IPS-20b (cell line): ENCODE results near the gene CMTM4.
"Not testable (repeated sequence)": the region's sequence is repeated elsewhere in the genome, so short reads cannot be mapped to it uniquely, and the experiment has no call there.

Source experiments
- H3K27ac ChIP-seq: one replicate; pipeline ENCODE4 v1.5.1; 2013; ENCODE audit warnings: low read length
- H3K27me3 ChIP-seq: 2 replicates; pipeline ENCODE4 v1.6.1; 2013; ENCODE audit warnings: mild to moderate bottlenecking, low read length, inconsistent platforms; ENCODE audit not compliant: insufficient read depth
- H3K36me3 ChIP-seq: 2 replicates; pipeline ENCODE4 v1.6.1; 2013; ENCODE audit warnings: low read depth, mild to moderate bottlenecking, inconsistent platforms, low read length, moderate library complexity; ENCODE audit not compliant: insufficient read depth
- H3K4me1 ChIP-seq: 2 replicates; pipeline ENCODE4 v1.6.1; 2013; ENCODE audit warnings: mild to moderate bottlenecking, control low read depth, inconsistent platforms, low read length, moderate library complexity; ENCODE audit not compliant: insufficient read depth
- H3K4me3 ChIP-seq: 2 replicates; pipeline ENCODE4 v1.5.1; 2013; ENCODE audit warnings: mild to moderate bottlenecking, low read length, inconsistent platforms
- H3K9ac ChIP-seq: 2 replicates; pipeline ENCODE4 v1.6.1; 2013; ENCODE audit warnings: low read depth, mild to moderate bottlenecking, inconsistent platforms, low read length, moderate library complexity
- H3K9me3 ChIP-seq: 2 replicates; pipeline ENCODE4 v1.6.1; 2013; ENCODE audit warnings: mild to moderate bottlenecking, low read depth, low read length, inconsistent platforms; ENCODE audit not compliant: insufficient read depth

Gene CMTM4

GRCh38 chr16:66580605-66581209 is 115.8 kb downstream of the CMTM4 start:
- H3K4me3 ChIP-seq: no peak overlapping the region
- H3K9me3 ChIP-seq: no peaks in the 10 kb centered on the region
- peaks cover 37% of the 10 kb centered on the region; the same call in 1 of the 2 replicates for H3K27me3 ChIP-seq
- H3K36me3 ChIP-seq: no peaks in the 10 kb centered on the region
- H3K27ac ChIP-seq: no peak overlapping the region
- peaks cover 17% of the 10 kb centered on the region for H3K4me1 ChIP-seq
- H3K9ac ChIP-seq: no peak overlapping the region

GRCh38 chr16:66578651-66579531 is 117.7 kb downstream of the CMTM4 start, which contains the start of gene CMTM2:
TSS of gene CMTM2 (plus strand) at chr16:66579463. CDS start at chr16:66579608, 145 bp downstream.
- H3K9ac ChIP-seq: no peak within 1 kb of the TSS
- peak within 1 kb of the TSS; percentile 35; the same call in 1 of the 2 replicates for H3K4me3 ChIP-seq
- H3K36me3 ChIP-seq: no peaks in the 10 kb centered on the region
- no peak within 1 kb of the TSS for H3K27ac ChIP-seq
- H3K9me3 ChIP-seq: no peaks in the 10 kb centered on the region
- H3K4me1 ChIP-seq: peaks cover 17% of the 10 kb centered on the region
- peaks cover 37% of the 10 kb centered on the region; the same call in 1 of the 2 replicates for H3K27me3 ChIP-seq

DNA sequence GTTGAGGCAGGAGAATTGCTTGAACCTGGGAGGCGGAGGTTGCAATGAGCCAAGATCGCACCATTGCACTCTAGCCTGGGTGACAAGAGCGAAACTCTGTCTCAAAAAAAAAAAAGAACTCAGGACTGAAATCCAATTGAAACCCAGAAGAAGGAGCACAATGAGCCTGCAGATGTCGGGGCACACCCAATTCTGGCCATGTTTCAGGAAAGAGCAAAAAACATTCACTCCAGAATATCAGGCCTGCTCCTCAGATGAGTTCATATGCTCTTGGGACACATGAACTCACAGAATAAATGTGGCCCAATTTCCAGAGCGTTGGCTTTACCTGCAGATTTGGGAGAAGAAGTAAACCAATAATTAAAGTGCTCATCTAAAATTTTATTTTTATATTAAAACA is 120.2 kb downstream of the CMTM4 start:
- Histone ChIP-seq H3K4me3 (no peak overlapping the region), H3K4me1 (peaks cover 17% of the 10 kb centered on the region), H3K9ac (no peak overlapping the region), H3K36me3 (no peaks in the 10 kb centered on the region), H3K9me3 (no peaks in the 10 kb centered on the region), H3K27ac (no peak overlapping the region), H3K27me3 (peaks cover 37% of the 10 kb centered on the region; the same call in 1 of the 2 replicates)

DNA sequence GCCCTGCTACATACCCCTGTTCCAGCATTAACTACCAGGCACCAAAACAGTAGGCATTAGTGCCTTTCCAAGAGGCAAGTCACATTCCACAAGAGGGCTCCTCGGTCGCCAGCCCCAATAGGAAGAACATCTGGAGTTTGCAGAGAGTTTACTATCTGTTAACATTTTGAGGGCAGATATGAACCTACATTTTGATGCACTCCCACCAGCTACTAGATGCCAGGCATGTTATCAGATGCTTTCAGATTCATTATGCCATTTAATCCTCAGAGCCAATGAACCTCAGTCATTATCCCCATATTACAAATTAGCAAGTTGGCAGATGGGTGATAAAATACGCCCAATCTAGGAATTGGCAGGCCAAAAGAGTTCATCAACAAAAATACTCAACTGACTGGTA is 121.5 kb downstream of the CMTM4 start:
- Histone ChIP-seq H3K4me3 (no peak overlapping the region), H3K4me1 (peaks cover 4% of the 10 kb centered on the region), H3K27me3 (peaks cover 33% of the 10 kb centered on the region; the same call in 1 of the 2 replicates), H3K36me3 (no peaks in the 10 kb centered on the region), H3K9me3 (no peaks in the 10 kb centered on the region), H3K27ac (no peak overlapping the region), H3K9ac (no peak overlapping the region)

DNA sequence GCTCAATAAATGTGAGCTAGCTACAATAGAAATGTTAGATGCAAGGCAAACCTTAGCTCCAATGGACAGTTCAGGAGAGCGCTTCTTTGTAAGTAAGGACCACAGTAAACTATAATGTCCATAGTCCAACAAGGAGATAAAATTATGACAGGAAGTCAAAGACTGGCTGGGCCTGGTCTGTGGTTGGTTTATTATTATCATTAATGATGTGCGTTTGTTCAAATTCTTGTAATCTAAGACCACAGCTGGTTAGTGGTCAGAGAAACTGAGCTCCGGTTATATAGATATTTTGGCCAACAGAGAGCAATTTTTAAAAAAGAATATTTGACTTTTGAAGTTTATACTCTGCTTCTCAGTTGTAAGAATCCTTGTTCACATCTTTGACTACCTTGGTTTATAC is 122.0 kb downstream of the CMTM4 start:
- Histone ChIP-seq H3K36me3 (no peaks in the 10 kb centered on the region), H3K27me3 (peaks cover 28% of the 10 kb centered on the region; the same call in 1 of the 2 replicates), H3K27ac (no peak overlapping the region), H3K4me1 (peaks cover 3% of the 10 kb centered on the region; the same call in 1 of the 2 replicates), H3K4me3 (no peak overlapping the region), H3K9ac (no peak overlapping the region), H3K9me3 (no peaks in the 10 kb centered on the region)

DNA sequence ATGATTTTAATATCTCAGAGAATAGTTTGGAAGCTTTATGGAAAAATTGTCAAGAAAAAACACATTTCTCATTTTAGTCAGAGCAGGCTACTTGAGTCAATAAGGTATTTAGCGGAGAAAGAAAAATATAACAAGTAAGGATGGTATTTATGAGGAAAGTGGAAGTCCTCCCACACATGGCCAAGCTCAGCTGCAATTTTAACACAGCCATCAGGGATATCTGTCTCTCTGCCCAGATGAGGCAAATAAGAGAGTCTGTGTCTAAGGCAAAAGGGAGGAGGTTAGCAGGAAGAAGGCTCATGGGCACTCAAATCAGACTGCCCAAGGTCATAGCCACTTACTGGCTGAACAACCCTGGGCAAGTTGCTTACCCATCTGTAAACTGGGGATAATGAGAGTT is 122.5 kb downstream of the CMTM4 start:
- Histone ChIP-seq H3K27ac (no peak overlapping the region), H3K9ac (no peak overlapping the region), H3K27me3 (peaks cover 23% of the 10 kb centered on the region; the same call in 1 of the 2 replicates), H3K9me3 (no peaks in the 10 kb centered on the region), H3K4me3 (no peak overlapping the region), H3K4me1 (peaks cover 3% of the 10 kb centered on the region; the same call in 1 of the 2 replicates), H3K36me3 (no peaks in the 10 kb centered on the region)

- no peaks in the 10 kb centered on the region for H3K9me3 ChIP-seq
- H3K27ac ChIP-seq: no peak overlapping the region
- H3K9ac ChIP-seq: no peak overlapping the region
- peaks cover 6% of the 10 kb centered on the region; the same call in 1 of the 2 replicates for H3K27me3 ChIP-seq
- H3K4me1 ChIP-seq: no peaks in the 10 kb centered on the region
- H3K36me3 ChIP-seq: no peaks in the 10 kb centered on the region
- no peak overlapping the region for H3K4me3 ChIP-seq
These were observed 124.2 kb downstream of the CMTM4 start for GRCh38 chr16:66572356-66572755.

- no peaks in the 10 kb centered on the region for H3K4me1 ChIP-seq
- H3K9ac ChIP-seq: no peak overlapping the region
- no peaks in the 10 kb centered on the region for H3K9me3 ChIP-seq
- H3K4me3 ChIP-seq: no peak overlapping the region
- no peak overlapping the region for H3K27ac ChIP-seq
- no peaks in the 10 kb centered on the region; the same call in 1 of the 2 replicates for H3K36me3 ChIP-seq
- no peaks in the 10 kb centered on the region for H3K27me3 ChIP-seq
These were observed 126.6 kb downstream of the CMTM4 start for GRCh38 chr16:66569827-66570405.

DNA sequence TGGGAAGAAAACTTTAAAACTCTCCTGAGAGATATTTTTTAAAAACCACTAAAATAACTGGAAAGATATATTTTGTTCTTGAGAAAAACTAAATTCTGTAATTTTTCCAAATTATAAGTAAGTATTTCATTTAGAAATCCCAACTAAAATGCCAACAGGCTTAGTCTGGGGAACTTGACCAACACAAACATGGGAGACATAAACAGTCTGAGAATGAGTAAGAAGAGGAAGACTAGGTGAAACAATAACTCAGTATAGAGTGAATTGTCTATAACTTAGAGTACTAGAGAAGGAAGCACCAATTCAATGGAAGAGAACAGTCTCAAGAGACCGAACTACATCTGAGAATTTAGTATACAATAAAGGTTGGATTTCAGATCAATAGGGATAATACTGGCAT is 127.4 kb downstream of the CMTM4 start:
- no peaks in the 10 kb centered on the region for H3K9me3 ChIP-seq
- H3K4me3 ChIP-seq: no peak overlapping the region
- no peaks in the 10 kb centered on the region for H3K27me3 ChIP-seq
- no peak overlapping the region for H3K9ac ChIP-seq
- no peak overlapping the region for H3K27ac ChIP-seq
- no peaks in the 10 kb centered on the region for H3K4me1 ChIP-seq
- no peaks in the 10 kb centered on the region; the same call in 1 of the 2 replicates for H3K36me3 ChIP-seq

GRCh38 chr16:66568355-66568754 is 128.2 kb downstream of the CMTM4 start:
- H3K9me3 ChIP-seq: no peaks in the 10 kb centered on the region
- H3K27me3 ChIP-seq: no peaks in the 10 kb centered on the region
- H3K4me3 ChIP-seq: no peak overlapping the region
- peaks cover 6% of the 10 kb centered on the region for H3K36me3 ChIP-seq
- H3K27ac ChIP-seq: no peak overlapping the region
- no peaks in the 10 kb centered on the region for H3K4me1 ChIP-seq
- no peak overlapping the region for H3K9ac ChIP-seq

DNA sequence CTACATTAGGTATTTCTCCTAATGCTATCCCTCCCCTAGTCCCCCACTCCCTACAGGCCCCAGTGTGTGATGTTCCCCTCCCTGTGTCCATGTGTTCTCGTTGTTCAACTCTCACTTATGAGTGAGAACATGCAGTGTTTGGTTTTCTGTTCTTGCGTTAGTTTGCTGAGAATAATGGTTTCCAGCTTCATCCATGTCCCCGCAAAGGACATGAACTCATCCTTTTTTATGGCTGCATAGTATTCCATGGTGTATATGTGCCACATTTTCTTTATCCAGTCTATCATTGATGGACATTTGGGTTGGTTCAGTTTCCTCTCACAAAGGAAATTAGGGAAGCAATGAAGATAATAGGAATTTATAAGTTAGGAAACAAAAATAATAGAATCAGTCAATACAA is 129.3 kb downstream of the CMTM4 start:
- not testable (repeated sequence) for H3K4me3 ChIP-seq, H3K27ac ChIP-seq, H3K9ac ChIP-seq, H3K36me3 ChIP-seq, H3K9me3 ChIP-seq, H3K4me1 ChIP-seq, H3K27me3 ChIP-seq
